ENCODE measurements around the gene CORO7. TPM values are rescaled to one million over a fixed set of nuclear protein-coding genes. Genes with fewer than 3 reads are reported as not detected.
A peak's percentile ranks its signal among the peaks of the same experiment; 100 is the strongest.
"Not testable (repeated sequence)": the region's sequence is repeated elsewhere in the genome, so short reads cannot be mapped to it uniquely, and the experiment has no call there.

Gene CORO7
- total and polyA plus RNA-seq, 9 donors, result 1.3 to 29.5 (median 17.9) TPM

GRCh38 chr16:4399001-4399730 lies 17.2 kb downstream of the CORO7 start:
- no peak overlapping the region for H3K27ac ChIP-seq
- no peak for DNase-seq
- H3K4me3 ChIP-seq, result no peak overlapping the region
- H3K4me1 ChIP-seq (ENCODE audit: insufficient read depth), result no peaks in the 10 kb centered on the region
- intact Hi-C loops (cut with DNase I), result no loop called here
- H3K36me3 ChIP-seq, result no peaks in the 10 kb centered on the region
- H3K27me3 ChIP-seq, result no peaks in the 10 kb centered on the region
- H3K9me3 ChIP-seq, result no peaks in the 10 kb centered on the region
- WGBS, 3 donors, result 91 to 95% (median 92%) methylated on average over 9 of the region's 9 CpGs
- TF ChIP-seq POLR2A (IDR thresholded peaks at IDR 0.05) (no peak), EP300 (IDR thresholded peaks at IDR 0.05) (no peak)
- TF ChIP-seq, protein P1, sequence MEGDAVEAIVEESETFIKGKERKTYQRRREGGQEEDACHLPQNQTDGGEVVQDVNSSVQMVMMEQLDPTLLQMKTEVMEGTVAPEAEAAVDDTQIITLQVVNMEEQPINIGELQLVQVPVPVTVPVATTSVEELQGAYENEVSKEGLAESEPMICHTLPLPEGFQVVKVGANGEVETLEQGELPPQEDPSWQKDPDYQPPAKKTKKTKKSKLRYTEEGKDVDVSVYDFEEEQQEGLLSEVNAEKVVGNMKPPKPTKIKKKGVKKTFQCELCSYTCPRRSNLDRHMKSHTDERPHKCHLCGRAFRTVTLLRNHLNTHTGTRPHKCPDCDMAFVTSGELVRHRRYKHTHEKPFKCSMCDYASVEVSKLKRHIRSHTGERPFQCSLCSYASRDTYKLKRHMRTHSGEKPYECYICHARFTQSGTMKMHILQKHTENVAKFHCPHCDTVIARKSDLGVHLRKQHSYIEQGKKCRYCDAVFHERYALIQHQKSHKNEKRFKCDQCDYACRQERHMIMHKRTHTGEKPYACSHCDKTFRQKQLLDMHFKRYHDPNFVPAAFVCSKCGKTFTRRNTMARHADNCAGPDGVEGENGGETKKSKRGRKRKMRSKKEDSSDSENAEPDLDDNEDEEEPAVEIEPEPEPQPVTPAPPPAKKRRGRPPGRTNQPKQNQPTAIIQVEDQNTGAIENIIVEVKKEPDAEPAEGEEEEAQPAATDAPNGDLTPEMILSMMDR (IDR thresholded peaks at IDR 0.05), result no peak

DNA sequence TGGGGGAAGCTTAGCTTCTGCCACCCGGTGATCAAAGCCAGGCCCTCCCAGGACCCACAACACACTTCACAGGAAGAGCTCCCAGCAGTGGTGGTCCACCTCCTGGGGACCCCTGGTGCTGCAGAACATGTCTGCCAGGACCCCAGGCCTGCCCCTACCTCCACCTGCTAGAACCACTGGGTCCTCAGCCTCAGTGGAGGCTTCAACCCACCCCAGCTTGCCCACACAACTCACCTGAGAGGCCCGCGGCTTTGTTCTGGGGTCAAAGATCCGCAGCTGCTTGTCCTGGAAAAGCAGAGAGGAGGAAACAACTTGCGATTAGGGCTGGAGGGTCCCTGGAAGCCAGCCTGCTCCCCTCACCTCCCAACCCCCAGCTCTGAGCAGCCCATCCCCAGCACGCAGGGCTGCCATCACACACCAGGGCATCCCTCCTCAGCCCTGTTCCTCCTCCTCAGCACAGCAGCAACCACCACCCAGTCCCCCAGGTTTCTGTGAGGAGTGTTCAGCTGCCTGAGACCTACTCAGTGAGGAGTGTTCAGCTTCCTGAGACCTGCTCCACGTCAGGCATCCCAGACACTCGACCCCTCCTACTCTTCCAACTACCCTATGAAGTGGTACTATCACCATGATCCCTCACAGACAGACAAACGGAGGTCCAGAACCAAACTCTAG lies 21.2 kb downstream of the CORO7 start:
- Histone ChIP-seq H3K27ac (no peak overlapping the region), H3K27me3 (no peaks in the 10 kb centered on the region), H3K4me3 (no peak overlapping the region), H3K36me3 (no peaks in the 10 kb centered on the region), H3K4me1 (ENCODE audit: insufficient read depth) (peaks cover 9% of the 10 kb centered on the region), H3K9me3 (no peaks in the 10 kb centered on the region)
- TF ChIP-seq, protein P1 (IDR thresholded peaks at IDR 0.05), result no peak
- no peak for TF ChIP-seq POLR2A (IDR thresholded peaks at IDR 0.05)
- TF ChIP-seq EP300 (IDR thresholded peaks at IDR 0.05), result no peak
- intact Hi-C loops (cut with DNase I), result no loop called here
- WGBS, 3 donors, result 74 to 78% (median 76%) methylated on average over 9 of the region's 9 CpGs
- DNase-seq, result peak in 1 of 5 donors; percentile 14

DNA sequence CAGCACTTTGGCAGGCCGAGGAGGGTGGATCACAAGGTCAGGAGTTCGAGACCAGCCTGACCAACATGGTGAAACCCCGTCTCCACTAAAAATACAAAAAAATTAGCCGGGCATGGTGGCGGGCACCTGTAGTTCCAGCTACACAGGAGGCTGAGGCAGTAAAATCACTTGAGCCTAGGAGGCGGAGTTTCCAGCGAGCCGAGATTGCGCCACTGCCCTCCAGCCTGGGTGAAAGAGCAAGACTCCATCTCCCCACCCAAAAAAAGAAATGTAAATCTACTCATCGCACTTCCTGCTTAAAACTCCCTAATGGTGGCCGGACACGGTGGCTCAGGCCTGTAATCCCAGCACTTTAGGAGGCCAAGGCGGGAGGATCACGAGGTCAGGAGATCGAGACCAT lies 22.5 kb downstream of the CORO7 start:
- WGBS, 3 donors, result 94 to 96% (median 95%) methylated on average over 15 of the region's 15 CpGs
- H3K4me3 ChIP-seq, H3K27ac ChIP-seq, H3K27me3 ChIP-seq, H3K36me3 ChIP-seq, DNase-seq, H3K9me3 ChIP-seq: not testable (repeated sequence)
- peaks cover 12% of the 10 kb centered on the region for H3K4me1 ChIP-seq (ENCODE audit: insufficient read depth)
- intact Hi-C loops (cut with DNase I), result loop anchor here in 1 of 4 donors (5.0 kb wide), 1 partner anchor 182 kb away; no protein-coding TSS in a partner anchor

GRCh38 chr16:4393240-4393600 lies 23.2 kb downstream of the CORO7 start:
- no peaks in the 10 kb centered on the region for H3K9me3 ChIP-seq
- TF ChIP-seq, protein P1 (IDR thresholded peaks at IDR 0.05), result no peak
- TF ChIP-seq POLR2A (IDR thresholded peaks at IDR 0.05), result no peak
- no peak for TF ChIP-seq EP300 (IDR thresholded peaks at IDR 0.05)
- no peak overlapping the region for H3K4me3 ChIP-seq
- intact Hi-C loops (cut with DNase I), result loop anchor here in 1 of 4 donors (5.0 kb wide), 1 partner anchor 181 kb away; no protein-coding TSS in a partner anchor
- peaks cover 12% of the 10 kb centered on the region for H3K4me1 ChIP-seq (ENCODE audit: insufficient read depth)
- H3K27me3 ChIP-seq, result no peaks in the 10 kb centered on the region
- no peak for DNase-seq
- peak overlapping the region; percentile 23 to 62 for H3K27ac ChIP-seq
- WGBS, 3 donors, result 38 to 47% (median 42%) methylated on average over 3 to 6 of the region's 6 CpGs
- no peaks in the 10 kb centered on the region for H3K36me3 ChIP-seq

Measured in ovary (tissue), 9 donors.